Measurements from ENCODE around the gene CHCHD1. TPM values are rescaled to one million over a fixed set of nuclear protein-coding genes. Genes with fewer than 3 reads are reported as not detected.
"Not testable (repeated sequence)": the region's sequence is repeated elsewhere in the genome, so short reads cannot be mapped to it uniquely, and the experiment has no call there.

CHCHD1 gene
- total RNA-seq, 1 experiment from 2014 or later: 32.3 TPM

- no peak for DNase-seq (ENCODE audit: low read depth)
Observed at GRCh38 chr10:73768881-73769280, 13.0 kb upstream of the CHCHD1 start.

DNA sequence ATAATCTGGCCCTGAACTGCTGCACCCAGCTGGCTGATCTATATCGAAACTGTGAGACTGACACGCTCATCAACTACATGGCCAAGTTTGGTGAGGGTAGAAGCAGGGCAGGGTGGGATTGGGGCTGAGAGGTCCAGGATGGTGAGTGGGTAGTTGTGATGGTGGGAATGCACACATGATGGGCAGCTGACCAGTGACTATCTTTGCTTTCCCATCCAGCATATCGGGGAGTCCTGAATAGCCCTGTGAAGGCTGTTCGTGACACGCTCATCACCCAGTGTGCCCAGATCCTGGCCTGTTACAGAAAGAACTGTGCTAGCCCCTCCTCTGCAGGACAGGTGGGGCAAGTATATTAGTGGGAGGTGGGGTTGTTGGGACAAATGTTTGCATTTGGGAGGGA is 12.5 kb upstream of the CHCHD1 start:
- DNase-seq (ENCODE audit: low read depth): no peak

- peak; percentile 84 for DNase-seq (ENCODE audit: low read depth)
Observed at GRCh38 chr10:73771722-73772280, 10.0 kb upstream of the CHCHD1 start.

- DNase-seq (ENCODE audit: low read depth): peak; percentile 76
Observed at GRCh38 chr10:73772281-73773151, 9.3 kb upstream of the CHCHD1 start.

- DNase-seq (ENCODE audit: low read depth): peak; percentile 6
Observed at GRCh38 chr10:73773152-73773879, 8.5 kb upstream of the CHCHD1 start.

DNA sequence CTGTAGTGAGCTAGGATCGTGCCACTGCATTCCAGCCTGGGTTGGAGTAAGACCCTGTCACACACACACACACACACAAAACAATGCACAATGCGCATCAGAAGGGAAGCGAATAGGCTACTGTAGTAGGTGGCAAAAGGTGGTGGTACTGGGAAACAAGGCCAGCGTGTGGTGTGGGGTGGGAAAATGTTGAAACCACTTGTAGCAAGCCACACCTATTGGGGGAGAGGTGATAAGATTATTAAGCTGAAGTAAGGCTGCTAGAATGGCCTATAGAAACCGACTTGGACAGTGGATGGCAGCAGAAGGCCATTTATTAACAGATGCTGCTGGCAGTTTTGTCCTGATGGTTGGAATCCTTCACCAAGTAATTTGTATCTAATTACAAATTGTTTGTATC is 7.2 kb upstream of the CHCHD1 start:
- peak; percentile 18 for DNase-seq (ENCODE audit: low read depth)

DNA sequence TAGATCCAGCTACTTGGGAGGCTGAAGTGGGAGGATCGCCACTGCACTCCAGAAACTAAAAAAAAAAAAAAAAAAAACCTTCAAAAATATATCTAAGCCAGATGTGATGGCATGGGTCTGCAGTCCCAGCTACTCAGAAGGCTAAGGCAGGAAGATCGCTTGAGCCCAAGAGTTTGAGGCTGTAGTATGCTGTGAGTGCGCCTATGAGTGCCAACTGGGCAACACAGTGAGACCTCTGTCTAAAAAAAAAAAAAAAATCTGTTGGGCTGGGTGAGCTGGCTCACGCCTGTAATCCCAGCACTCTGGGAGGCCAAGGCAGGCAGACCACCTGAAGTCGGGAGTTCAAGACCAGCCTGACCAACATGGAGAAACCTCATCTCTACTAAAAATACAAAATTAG is 2.8 kb upstream of the CHCHD1 start:
- no peak for DNase-seq (ENCODE audit: low read depth)

- no peak for DNase-seq (ENCODE audit: low read depth)
Observed at GRCh38 chr10:73779539-73780197, 2.2 kb upstream of the CHCHD1 start.

DNA sequence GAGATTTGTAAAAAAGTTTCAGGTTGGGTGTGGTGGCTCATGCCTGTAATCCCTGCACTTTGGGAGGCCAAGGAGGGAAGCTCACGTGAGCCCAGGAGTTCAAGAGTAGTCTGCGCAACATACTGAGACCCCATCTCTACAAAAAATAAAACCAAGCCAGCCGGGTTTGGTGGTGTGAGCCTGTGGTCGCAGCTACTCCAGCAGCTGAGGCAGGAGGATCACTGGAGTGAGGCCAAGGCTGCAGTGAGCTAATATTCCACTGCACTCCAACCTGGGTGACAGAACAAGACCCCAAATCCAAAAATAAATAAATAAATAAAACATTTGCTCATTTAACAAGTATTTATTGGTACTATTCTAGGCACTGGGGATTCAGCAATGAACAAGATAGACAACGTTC is 1.5 kb upstream of the CHCHD1 start:
- DNase-seq (ENCODE audit: low read depth): no peak

- no peak for DNase-seq (ENCODE audit: low read depth)
Observed at GRCh38 chr10:73780966-73781365, 882 bp upstream of the CHCHD1 start.

GRCh38 chr10:73781548-73781878 is 335 bp upstream of the CHCHD1 start:
- no peak for DNase-seq (ENCODE audit: low read depth)

DNA sequence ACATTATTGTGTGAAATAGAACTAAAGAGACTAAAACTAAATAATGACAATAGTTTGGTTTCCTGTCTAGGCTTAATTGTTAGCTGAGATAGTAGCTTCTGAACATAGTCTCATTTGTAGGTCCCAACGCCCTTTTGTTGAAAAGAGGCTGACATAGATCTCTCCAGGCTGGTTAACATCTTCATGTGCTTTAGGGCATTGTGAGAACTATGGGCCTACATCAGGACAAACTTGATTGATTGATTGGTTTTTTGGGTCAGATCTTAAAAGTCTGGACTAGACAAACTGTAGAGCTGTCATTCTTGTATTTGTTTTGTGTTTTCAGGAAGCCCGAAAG is 869 bp downstream of the CHCHD1 start:
- DNase-seq (ENCODE audit: low read depth): no peak

- peak; percentile 90 for DNase-seq (ENCODE audit: low read depth)
Observed at GRCh38 chr10:73785211-73785720, 3.4 kb downstream of the CHCHD1 start, which contains the start of gene ZSWIM8. Gene ZSWIM8, plus strand, starts transcription at chr10:73785606. Its CDS starts 273 bp downstream, at chr10:73785879.

DNA sequence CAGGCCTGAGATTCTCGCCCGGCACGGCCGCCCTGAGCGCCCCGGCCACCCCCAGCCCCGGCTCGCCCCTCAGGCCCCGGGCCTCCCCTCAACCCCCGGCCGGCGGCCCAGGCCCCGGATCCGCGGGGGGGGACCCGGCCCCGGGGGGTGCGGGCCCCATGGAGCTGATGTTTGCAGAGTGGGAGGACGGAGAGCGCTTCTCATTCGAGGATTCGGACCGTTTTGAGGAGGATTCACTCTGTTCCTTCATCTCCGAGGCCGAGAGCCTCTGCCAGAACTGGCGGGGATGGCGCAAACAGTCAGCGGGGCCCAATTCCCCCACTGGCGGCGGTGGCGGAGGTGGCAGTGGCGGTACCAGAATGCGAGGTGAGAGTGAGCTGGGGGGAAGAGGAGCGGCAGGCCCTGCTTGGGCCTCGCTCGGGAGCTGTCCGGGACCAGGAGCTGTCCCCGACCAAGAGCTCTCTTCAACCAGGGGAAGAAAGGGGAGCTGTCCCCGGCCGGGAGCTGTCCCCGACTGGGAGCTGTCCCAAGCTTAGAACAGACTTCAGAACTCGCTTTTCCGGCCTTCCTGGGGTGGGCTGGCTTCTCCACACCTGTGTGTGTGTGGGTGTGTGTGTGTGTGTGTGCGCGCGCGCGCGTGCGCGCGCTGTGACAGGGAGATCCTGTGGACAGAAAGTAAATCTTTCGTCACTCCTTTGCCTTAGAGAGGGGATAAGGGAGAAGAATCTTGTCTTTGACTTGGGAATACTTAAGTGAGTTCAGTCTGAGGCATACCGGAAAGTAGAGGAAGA is 4.1 kb downstream of the CHCHD1 start:
- peak; percentile 14 for DNase-seq (ENCODE audit: low read depth)

DNA sequence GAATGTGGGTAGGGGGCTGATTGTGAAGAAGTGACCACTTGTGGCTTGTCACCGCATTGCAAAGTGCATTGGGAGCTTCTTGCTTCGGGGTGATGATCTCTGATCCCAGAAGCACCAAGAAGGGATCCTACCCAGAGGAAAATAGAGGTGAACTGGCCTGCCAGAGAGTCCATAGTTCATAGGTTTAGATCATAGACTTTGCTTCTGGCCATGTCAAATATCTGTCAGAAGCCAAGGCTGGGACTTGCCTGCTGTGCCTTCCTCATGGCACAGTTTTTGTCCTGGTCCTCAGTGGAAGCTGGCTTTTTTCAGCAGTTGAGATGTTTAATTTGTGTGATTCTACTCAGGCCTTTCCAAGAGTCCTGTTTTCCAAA is 4.7 kb downstream of the CHCHD1 start:
- DNase-seq (ENCODE audit: low read depth): no peak

DNA sequence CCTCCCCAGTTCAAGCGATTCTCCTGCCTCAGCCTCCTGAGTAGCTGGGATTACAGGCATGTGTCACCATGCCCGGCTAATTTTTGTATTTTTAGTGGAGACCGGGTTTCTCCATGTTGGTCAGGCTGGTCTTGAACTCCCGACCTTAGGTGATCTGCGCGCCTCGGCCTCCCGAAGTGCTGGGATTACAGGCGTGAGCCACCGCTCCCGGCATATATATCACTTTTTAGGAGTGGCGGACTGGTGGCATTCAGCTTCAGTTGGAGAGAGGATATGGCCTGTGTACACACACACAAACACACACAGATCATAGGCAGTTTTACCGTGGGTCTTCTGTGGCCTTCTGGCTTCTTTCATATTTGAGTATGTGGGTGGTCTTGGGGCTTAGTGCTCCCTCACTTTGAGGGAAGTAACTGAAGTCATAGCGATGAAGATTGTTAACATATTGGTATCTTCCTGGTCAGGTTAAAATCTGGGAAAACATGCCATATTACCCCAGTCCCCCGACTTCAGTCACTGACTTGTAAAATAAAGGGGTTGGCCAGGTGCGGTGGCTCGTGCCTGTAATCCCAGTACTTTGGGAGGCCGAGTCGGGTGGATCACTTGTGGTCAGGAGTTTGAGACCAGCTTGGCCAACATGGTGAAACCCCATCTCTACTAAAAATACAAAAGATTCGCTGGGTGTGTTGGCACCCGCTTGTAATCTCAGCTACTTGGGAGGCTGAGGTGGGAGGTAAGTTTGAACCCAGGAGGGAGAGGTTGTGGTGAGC is 5.4 kb downstream of the CHCHD1 start:
- DNase-seq (ENCODE audit: low read depth): not testable (repeated sequence)

DNA sequence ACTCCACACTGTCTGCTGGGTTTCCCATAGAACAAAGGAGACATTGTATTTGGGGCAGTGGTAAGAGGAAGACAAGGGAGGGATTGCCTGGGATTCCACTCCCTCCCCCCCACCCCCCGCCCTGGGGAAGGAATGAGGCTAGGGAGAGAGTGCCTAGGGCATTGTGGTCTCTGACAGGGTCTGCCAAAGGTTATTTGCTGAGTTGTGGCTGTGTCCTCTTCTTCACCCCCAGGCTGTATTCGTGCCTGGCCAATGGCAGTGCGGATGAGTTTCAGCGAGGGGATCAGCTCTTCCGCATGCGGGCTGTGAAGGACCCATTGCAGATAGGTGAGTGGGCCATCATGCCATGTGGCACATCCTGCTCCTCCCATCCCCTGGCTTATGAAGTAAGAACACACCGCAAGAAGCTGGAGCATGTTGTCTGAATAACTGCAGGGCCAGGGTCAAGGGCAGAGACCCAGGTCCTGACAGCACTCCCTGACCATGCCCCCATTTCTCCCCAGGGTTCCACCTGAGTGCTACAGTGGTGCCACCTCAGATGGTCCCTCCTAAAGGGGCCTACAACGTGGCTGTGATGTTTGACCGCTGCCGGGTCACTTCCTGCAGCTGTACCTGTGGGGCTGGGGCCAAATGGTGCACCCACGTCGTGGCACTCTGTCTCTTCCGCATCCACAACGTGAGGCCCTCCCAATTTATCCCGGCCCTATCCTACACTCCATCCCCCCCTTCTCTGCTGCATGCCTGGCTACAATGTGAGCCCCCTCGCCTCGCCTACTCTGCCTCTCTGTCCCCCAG is 7.2 kb downstream of the CHCHD1 start:
- no peak for DNase-seq (ENCODE audit: low read depth)

- no peak for DNase-seq (ENCODE audit: low read depth)
Observed at GRCh38 chr10:73789659-73790055, 7.8 kb downstream of the CHCHD1 start.

DNA sequence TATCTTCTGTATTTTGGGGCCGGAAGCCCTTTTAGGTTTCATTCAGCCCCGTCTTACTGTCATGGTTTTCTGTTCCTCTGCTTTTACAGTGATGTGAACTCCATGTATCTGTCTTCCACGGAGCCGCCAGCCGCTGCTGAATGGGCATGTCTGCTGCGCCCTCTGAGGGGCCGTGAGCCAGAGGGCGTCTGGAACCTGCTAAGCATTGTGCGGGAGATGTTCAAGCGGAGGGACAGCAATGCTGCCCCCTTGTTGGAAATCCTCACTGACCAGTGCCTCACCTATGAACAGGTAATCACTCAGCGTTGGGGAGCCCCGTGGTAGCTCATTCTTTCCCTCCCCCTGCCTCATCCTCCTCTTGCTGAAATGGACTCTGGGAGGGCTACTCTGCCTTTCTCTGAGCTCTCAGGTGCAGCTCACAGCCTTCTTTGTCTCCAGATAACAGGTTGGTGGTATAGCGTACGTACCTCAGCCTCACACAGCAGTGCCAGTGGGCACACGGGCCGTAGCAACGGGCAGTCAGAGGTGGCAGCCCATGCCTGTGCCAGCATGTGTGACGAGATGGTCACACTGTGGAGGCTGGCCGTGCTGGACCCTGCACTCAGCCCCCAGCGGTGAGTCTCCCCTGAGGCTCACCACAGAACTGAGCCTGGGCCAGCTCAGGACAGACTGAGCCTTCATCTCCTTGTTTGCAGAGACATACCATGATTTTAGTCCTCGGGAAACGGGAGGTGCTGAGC is 9.2 kb downstream of the CHCHD1 start:
- DNase-seq (ENCODE audit: low read depth): no peak

Measured in Daoy (cell line).